IPS-15b (cell line): ENCODE results near the gene ASPSCR1.
A peak's percentile ranks its signal among the peaks of the same experiment; 100 is the strongest.

Experiments used
- H3K27me3 ChIP-seq: one replicate; pipeline ENCODE4 v1.6.1; 2013; ENCODE audit warnings: low read length; ENCODE audit not compliant: control insufficient read depth, insufficient read depth
- H3K36me3 ChIP-seq: one replicate; pipeline ENCODE4 v1.6.1; 2013; ENCODE audit warnings: low read length; ENCODE audit not compliant: control insufficient read depth, insufficient read depth
- H3K4me1 ChIP-seq: one replicate; pipeline ENCODE4 v1.6.1; 2013; ENCODE audit warnings: mild to moderate bottlenecking, low read length; ENCODE audit not compliant: control insufficient read depth, insufficient read depth
- H3K4me3 ChIP-seq: one replicate; pipeline ENCODE4 v1.5.1; 2013; ENCODE audit warnings: low read depth, low read length
- H3K9ac ChIP-seq: one replicate; pipeline ENCODE4 v1.6.1; 2013; ENCODE audit warnings: low read depth, mild to moderate bottlenecking, low read length
- H3K9me3 ChIP-seq: one replicate; pipeline ENCODE4 v1.6.1; 2013; ENCODE audit warnings: mild to moderate bottlenecking, low read length; ENCODE audit not compliant: control insufficient read depth, insufficient read depth

ASPSCR1 gene

GRCh38 chr17:82058855-82059249 is 81.4 kb downstream of the ASPSCR1 start:
- no peaks in the 10 kb centered on the region for H3K4me1 ChIP-seq
- no peak overlapping the region for H3K4me3 ChIP-seq
- no peaks in the 10 kb centered on the region for H3K27me3 ChIP-seq
- H3K9ac ChIP-seq, result no peak overlapping the region
- peaks cover 89% of the 10 kb centered on the region for H3K36me3 ChIP-seq
- no peaks in the 10 kb centered on the region for H3K9me3 ChIP-seq

GRCh38 chr17:82059272-82060000 is 82.0 kb downstream of the ASPSCR1 start:
- no peak overlapping the region for H3K9ac ChIP-seq
- H3K36me3 ChIP-seq, result peaks cover 84% of the 10 kb centered on the region
- H3K27me3 ChIP-seq, result no peaks in the 10 kb centered on the region
- H3K9me3 ChIP-seq, result no peaks in the 10 kb centered on the region
- H3K4me1 ChIP-seq, result peaks cover 2% of the 10 kb centered on the region
- no peak overlapping the region for H3K4me3 ChIP-seq

GRCh38 chr17:82060001-82060380 is 82.6 kb downstream of the ASPSCR1 start:
- Histone ChIP-seq H3K4me1 (peaks cover 2% of the 10 kb centered on the region), H3K9me3 (no peaks in the 10 kb centered on the region), H3K4me3 (no peak overlapping the region), H3K27me3 (no peaks in the 10 kb centered on the region), H3K9ac (no peak overlapping the region), H3K36me3 (peaks cover 78% of the 10 kb centered on the region)

GRCh38 chr17:82060614-82061013 is 83.2 kb downstream of the ASPSCR1 start:
- peaks cover 73% of the 10 kb centered on the region for H3K36me3 ChIP-seq
- H3K9me3 ChIP-seq, result no peaks in the 10 kb centered on the region
- no peak overlapping the region for H3K4me3 ChIP-seq
- peaks cover 2% of the 10 kb centered on the region for H3K4me1 ChIP-seq
- H3K9ac ChIP-seq, result no peak overlapping the region
- no peaks in the 10 kb centered on the region for H3K27me3 ChIP-seq

GRCh38 chr17:82061047-82061925 is 83.9 kb downstream of the ASPSCR1 start:
- Histone ChIP-seq H3K9ac (no peak overlapping the region), H3K27me3 (no peaks in the 10 kb centered on the region), H3K36me3 (peaks cover 67% of the 10 kb centered on the region), H3K9me3 (no peaks in the 10 kb centered on the region), H3K4me3 (no peak overlapping the region), H3K4me1 (peaks cover 2% of the 10 kb centered on the region)

- Histone ChIP-seq H3K27me3 (no peaks in the 10 kb centered on the region), H3K4me3 (no peak overlapping the region), H3K4me1 (peaks cover 2% of the 10 kb centered on the region), H3K9ac (no peak overlapping the region), H3K9me3 (no peaks in the 10 kb centered on the region), H3K36me3 (peaks cover 57% of the 10 kb centered on the region)
Observed at GRCh38 chr17:82062076-82062983, 84.9 kb downstream of the ASPSCR1 start.

GRCh38 chr17:82062984-82063368 is 85.5 kb downstream of the ASPSCR1 start:
- peaks cover 51% of the 10 kb centered on the region for H3K36me3 ChIP-seq
- no peaks in the 10 kb centered on the region for H3K9me3 ChIP-seq
- H3K27me3 ChIP-seq, result no peaks in the 10 kb centered on the region
- H3K4me1 ChIP-seq, result peaks cover 2% of the 10 kb centered on the region
- H3K9ac ChIP-seq, result no peak overlapping the region
- no peak overlapping the region for H3K4me3 ChIP-seq

- Histone ChIP-seq H3K9me3 (no peaks in the 10 kb centered on the region), H3K36me3 (peaks cover 47% of the 10 kb centered on the region), H3K4me1 (peaks cover 2% of the 10 kb centered on the region), H3K4me3 (no peak overlapping the region), H3K9ac (no peak overlapping the region), H3K27me3 (no peaks in the 10 kb centered on the region)
Observed at GRCh38 chr17:82063424-82064415, 86.3 kb downstream of the ASPSCR1 start.

GRCh38 chr17:82064433-82065192 is 87.2 kb downstream of the ASPSCR1 start:
- Histone ChIP-seq H3K4me3 (peak overlapping the region; percentile 72), H3K36me3 (peaks cover 39% of the 10 kb centered on the region), H3K9me3 (no peaks in the 10 kb centered on the region), H3K27me3 (no peaks in the 10 kb centered on the region), H3K9ac (peak overlapping the region; percentile 76), H3K4me1 (peaks cover 2% of the 10 kb centered on the region)

- Histone ChIP-seq H3K4me1 (peaks cover 2% of the 10 kb centered on the region), H3K36me3 (peaks cover 33% of the 10 kb centered on the region), H3K9me3 (no peaks in the 10 kb centered on the region), H3K9ac (peak overlapping the region; percentile 76), H3K27me3 (no peaks in the 10 kb centered on the region), H3K4me3 (peak overlapping the region; percentile 72)
Observed at GRCh38 chr17:82065193-82065637, 87.8 kb downstream of the ASPSCR1 start.
